ENCODE measurements around the gene ACLY.
"Not testable (repeated sequence)": the region's sequence is repeated elsewhere in the genome, so short reads cannot be mapped to it uniquely, and the experiment has no call there.

The ACLY gene

DNA sequence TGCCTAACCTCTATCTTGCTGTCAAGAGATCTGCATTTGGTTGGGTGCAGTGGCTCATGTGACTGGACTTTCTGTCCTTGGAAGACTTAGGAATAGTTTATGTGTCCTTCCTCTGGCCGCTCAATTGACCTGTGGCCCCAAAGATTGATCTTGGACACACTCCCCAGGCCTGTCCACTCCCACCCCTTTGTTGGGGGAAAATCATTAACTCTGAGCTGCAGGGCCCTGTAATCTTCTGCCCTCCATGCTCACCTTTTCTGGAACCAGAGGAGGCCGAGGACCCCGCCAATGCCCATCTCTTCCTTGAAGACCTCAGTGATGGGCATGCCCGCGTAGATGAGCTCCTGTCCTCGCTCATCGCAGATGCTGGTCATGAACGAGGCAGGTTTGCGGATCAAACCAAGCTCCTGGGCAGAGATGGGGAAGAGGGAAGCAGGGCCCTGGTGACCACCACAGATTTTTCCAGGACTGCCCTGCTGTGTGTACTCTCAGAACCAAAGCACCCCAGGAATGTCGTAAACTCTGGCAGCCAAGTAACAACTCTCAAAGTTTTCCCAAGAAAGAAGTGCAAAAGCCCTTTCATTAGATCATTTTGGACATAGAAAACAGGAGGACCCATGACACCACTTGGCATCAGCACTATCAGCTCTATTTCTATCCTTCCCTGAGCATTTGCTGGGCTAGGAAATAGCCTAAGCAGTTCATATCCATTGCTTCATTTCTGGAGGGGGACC is 45.0 kb downstream of the ACLY start:
- DNase-seq (ENCODE audit: low read depth, low spot score) = no peak

DNA sequence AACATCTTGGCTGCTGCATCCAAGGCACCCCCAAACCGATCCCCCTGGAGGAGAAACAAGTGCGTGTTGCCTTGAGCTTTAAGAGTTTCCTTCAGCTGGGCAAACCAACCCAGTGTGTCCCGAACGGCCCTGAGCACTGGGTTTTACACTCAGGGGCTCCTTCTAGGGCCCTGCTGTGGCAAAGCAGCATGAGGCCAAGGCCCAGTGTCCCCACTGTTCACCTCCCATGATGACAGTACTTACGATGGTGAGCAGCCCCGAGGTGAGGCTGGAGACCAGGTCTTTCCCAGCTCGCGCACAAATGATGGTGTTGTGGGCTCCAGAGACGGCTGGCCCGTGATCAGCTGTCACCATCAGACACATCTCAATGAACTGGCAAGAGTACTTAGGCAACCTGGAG is 47.0 kb downstream of the ACLY start:
- DNase-seq (ENCODE audit: low read depth, low spot score) = no peak

- no peak for DNase-seq (ENCODE audit: low read depth, low spot score)
These were observed 48.1 kb downstream of the ACLY start for GRCh38 chr17:41870627-41871026.

DNA sequence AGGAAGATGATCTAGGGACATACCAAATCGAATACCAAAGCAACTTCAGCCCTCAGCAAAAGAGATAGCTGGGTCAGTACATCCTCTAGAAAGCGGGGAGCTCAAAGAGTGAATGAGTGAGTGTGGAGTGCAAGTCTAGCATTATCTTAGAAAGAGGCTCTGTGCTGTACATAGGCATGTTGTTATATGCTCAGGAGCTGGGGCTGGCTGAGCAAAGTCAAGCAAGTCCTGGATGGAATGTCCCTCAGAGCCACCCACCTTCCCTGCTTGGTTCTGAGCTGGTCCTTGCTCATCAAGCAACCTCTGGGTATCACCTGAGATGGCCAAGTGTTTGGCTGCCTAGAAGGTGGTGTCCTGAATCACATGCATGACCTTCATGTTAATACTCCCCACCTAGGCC is 48.7 kb downstream of the ACLY start:
- no peak for DNase-seq (ENCODE audit: low read depth, low spot score)

DNA sequence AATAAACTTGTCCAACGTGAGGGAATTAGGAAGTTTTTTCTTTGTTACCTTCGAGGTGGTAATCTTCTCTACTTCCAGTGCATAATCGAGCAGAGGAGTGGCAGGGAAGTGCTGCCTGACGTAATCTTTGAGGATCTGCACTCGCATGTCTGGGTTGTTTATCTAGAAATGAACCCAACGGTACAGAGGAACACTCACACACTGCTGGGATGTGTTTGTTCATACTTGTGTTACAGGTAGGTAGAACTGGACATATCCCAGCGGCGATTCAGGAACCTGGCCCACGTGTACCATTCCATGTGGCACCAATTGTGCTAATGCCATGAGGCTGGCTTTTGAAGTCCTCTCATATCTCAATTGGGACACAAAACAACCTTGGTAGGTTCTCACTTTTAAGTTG is 49.3 kb downstream of the ACLY start:
- DNase-seq (ENCODE audit: low read depth, low spot score) = no peak

DNA sequence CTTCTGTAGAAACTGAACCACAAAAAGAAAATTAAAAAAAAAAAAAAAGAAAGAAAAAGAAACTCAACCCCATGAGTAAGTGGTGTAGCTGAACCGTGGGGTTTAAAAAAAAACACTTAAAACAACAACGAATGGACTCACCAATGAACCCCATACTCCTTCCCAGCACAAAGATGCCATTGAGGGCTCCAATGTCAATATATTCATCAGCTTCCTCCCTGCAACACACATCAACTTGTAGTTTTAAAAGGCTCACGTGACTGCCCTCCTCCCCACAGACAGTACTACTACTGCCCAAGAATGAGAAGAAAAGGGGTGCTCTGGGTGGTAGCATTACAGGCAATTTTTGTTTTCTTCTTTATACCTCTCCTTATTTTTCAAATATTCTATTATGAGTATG is 50.2 kb downstream of the ACLY start:
- DNase-seq (ENCODE audit: low read depth, low spot score) = no peak

- peak; percentile 27 for DNase-seq (ENCODE audit: low read depth, low spot score)
These were observed 53.2 kb downstream of the ACLY start for GRCh38 chr17:41865596-41865893.

- DNase-seq (ENCODE audit: low read depth, low spot score) = peak; percentile 50
These were observed 53.7 kb downstream of the ACLY start, which contains the start of gene KLHL11 for GRCh38 chr17:41864836-41865595. KLHL11 (minus strand) TSS chr17:41865423; CDS start chr17:41865370, 53 bp downstream.

- no peak for DNase-seq (ENCODE audit: low read depth, low spot score)
These were observed 54.3 kb downstream of the ACLY start for GRCh38 chr17:41864498-41864835.

DNA sequence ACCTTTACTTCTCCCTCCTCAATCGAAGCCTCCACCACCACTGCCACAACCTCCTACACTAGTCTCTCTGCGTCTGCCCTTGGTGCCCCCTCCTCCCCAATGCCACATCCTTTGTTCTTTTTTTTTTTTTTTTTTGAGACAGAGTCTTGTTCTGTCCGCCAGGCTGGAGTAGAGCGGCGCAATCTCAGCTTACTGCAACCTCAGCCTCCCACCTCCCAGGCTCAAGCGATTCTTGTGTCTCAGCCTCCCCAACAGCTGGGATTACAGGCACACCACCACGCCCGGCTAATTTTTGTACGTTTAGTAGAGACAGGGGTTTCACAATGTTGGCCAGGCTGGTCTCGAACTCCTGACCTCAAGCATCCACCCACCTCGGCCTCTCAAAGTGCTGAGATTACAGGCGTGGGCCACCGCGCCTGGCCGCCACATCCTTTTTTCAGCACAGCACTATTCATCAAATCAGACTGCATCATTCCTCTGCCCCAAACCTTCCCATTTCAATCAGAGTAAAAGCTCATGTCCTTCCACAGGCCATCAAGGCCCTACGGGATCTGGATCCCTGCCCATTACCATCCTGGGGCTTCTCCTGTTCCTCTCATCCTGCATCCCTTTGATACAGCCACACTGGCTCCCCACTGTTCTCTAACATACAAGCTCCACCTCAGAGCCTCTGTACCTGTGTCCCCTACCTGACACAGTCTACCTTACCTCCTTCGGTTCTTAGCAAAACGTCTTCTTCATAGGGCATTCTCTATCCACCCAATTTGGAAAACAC is 55.5 kb downstream of the ACLY start:
- no peak for DNase-seq (ENCODE audit: low read depth, low spot score)

DNA sequence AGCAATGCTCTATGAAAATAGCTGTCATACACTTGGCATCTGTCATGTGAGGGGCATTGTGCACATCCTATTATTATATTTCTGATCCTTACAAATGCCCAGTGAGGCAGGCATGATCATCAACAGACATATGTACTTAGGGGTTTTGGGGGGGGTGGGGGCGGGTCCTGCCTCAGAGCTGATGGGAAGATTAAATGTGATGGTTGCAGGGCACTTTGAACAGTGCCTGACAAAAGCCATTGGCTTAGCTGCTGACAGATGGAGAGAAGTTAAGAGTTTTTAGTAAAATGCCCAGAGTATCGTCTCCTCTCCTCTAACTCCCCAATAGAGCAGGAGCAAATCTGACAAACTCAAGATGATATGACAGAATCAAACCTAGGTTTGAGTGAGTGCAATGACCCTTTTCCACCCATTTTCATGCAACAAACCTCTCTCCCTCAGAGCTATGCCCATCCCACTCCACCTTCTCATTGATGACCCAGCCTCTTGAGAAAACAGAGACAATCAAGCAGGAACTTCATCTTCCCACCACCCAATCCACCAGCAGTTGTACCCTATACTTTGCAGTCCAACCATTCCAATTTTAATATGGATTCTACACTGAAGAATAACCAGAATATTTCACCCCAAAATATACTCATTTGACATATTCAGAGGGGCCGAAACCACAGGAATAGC is 58.4 kb downstream of the ACLY start:
- DNase-seq (ENCODE audit: low read depth, low spot score) = no peak

DNA sequence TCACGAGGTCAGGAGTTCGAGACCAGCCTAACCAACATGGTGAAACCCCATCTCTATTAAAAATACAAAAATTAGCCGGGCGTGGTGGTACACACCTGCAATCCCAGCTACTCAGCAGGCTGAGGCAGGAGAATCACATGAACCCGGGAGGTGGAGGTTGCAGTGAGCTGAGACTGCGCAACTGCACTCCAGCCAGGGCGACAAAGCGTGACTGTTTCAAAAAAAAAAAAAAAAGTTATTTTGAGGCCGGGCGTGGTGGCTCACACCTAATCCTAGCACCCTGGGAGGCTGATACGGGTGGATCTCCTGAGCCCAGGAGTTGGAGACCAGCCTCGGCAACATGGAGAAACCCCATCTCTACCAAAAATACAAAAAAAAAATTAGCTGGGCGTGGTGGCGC is 67.4 kb downstream of the ACLY start:
- not testable (repeated sequence) for DNase-seq (ENCODE audit: low read depth, low spot score)

DNA sequence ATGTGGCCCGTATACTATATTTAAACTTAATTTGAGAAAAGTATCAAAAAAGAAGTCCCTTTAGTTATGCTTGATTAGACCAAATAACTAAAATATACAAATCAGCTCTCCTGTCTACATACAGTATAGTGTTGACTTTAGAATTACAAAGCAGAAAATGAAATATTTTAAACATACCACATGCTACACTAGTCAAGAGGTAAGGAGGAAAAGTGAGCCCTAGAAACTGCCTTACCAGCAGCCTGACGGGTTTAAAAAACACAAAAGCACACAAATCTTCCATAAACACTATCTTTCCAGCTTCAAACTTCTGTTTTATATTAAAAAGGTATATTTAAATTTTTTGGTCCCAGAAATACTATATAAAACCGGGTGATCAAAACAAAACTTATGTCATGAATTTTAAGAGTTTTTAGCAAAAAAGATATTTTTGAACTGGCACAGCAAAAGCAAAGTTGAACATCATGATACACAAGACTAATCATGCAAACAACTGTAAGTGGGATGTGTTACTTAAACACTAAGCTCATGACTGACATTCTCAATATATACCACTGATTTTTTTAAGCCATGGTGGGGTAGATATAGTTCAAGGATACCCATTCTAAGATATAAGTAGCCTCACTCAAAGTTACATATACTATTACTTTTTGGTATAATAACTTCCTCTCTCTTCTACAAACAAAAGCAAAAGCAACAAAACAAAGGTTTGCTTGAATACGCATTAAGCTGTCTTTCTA is 69.3 kb downstream of the ACLY start:
- no peak for DNase-seq (ENCODE audit: low read depth, low spot score)

DNA sequence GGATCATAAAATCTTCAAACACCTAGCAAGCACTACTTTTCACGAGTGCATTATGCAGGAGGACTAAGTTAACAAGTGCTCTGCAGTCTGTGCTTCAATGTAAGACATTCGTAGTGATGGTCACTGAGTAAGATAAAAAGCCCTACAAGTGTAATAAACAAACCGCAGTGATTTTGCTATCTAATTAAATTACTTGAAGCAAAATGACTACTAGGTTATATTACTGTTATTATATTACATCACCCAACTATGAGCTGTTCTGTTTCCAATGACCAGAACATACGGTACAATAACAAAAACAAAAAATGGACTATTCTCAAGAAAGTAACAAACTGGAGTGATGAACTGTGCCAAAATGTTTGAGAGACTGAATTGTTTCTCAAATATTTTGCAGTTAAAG is 70.0 kb downstream of the ACLY start:
- no peak for DNase-seq (ENCODE audit: low read depth, low spot score)

- no peak for DNase-seq (ENCODE audit: low read depth, low spot score)
These were observed 73.8 kb downstream of the ACLY start for GRCh38 chr17:41844971-41845370.

GRCh38 chr17:41840781-41841180 is 78.0 kb downstream of the ACLY start:
- not testable (repeated sequence) for DNase-seq (ENCODE audit: low read depth, low spot score)

DNA sequence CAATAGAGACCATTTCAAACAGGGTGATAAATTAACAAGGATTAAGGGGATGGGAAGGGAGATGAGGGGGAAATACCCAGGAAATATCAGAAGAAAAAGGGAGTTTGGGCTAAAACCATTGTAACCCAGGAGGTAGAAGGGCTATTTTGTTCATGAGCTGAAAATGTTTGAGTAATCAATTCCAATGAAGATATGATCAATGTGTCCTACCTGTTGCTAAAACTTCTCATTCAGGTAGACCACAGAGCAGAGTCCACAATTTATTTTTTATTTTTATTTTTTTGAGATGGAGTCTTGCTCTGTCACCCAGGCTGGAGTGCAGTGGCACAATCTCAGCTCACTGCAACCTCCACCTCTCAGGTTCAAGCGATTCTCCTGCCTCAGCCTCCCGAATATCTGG is 79.3 kb downstream of the ACLY start:
- DNase-seq (ENCODE audit: low read depth, low spot score) = not testable (repeated sequence)

GRCh38 chr17:41837761-41838538 is 80.8 kb downstream of the ACLY start, which contains the start of gene KLHL10:
KLHL10 (plus strand) TSS chr17:41837825; CDS start chr17:41837933, 108 bp downstream.
- no peak for DNase-seq (ENCODE audit: low read depth, low spot score)

DNA sequence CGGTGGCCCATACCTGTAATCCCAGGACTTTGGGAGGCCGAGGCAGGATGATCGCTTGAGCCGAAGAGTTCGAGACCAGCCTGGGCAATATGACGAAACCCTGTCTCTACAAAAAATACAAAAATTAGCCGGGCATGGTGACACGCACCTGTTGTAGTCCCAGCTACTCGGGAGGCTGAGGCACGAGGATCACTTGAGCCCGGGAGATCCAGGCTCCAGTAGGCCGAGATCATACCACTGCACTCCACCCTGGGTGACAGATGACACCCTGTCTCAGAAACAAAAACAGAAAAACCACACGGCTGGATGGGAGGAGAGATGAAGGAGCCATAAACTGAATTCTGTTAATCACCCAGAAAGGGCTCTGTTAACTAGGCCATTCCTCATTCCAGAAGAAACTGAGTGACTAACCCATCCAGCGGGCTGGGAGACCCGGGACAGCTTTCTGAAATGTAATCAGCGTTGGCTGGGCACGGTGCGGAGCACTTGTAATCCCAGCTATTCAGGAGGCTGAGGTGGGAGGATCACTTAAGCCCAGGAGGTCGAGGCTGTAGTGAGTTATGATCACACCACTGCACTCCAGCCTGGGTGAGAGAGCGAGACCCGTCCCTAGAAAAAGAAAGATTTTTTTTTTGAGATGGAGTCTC is 82.1 kb downstream of the ACLY start:
- no peak for DNase-seq (ENCODE audit: low read depth, low spot score)

All from brain pericyte (primary cell).